HG02970 (cell line): ENCODE results near the gene FHOD3.
"Not testable (repeated sequence)": the region's sequence is repeated elsewhere in the genome, so short reads cannot be mapped to it uniquely, and the experiment has no call there.

Source experiments
- ATAC-seq: cut with Tn5 transposase; IDR thresholded peaks from one replicate; pipeline ENCODE4 v1.9.1; 2021; ENCODE audit warnings: mild to moderate bottlenecking, moderate library complexity, moderate number of reproducible peaks; ENCODE audit not compliant: unreplicated experiment, low FRiP score

Gene FHOD3

DNA sequence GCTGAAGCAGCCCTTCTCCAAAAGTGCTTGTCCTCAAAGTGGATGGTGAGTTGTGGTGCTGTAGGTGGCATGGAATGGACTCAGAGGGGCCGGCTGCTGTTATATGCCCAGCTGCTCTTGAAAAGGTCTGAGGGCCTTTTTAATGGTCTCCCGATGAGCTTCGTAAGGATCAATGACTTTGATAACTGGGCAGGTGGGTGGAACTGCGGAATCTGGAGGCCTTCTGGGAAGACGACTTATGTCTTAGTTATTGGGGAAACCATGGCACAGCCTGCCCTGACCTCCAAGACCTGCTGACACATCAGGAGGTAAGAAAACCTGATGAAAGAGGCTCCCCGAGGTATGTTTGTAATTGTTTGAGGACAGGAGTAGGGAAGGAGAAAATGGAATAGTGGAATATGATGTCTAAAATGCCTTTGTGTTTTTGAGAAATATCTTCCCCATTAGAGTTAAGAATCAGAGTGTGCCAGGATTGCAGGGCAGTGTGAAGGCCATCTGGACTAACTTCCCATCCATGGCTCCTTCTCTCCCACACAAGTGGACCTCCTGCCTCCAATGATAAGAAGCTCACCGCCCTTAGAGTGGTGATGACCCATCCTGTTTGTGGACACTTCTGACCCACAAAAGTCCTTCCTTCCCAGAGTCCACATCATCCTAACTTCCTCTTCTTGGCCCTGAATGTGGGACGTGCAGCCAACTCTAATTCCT is 236.1 kb downstream of the FHOD3 start:
- ATAC-seq: no peak

DNA sequence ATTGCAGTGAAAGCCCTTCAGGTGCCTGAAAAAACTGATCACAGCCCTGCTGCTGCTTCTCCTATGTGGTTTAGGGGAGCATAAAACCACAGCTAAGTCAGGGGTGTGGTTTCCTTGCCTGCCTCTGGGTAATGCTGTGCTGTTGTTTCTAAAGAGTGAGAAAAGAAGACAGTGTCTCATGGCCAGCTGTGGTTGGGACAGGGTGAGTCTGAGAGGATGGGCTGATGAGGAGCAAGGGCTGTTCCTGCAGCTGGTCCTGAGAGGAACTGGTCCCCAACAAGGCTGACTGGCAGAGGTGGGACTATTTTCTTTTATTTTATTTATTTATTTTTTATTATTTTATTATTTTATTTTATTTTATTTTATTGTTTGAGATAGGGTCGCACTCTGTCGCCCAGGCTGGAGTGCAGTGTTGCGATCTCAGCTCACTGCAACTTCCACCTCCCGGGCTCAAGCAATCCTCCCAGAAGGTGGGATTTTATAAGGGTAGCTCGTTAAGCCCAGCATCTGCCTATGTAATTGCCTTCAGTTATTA is 236.7 kb downstream of the FHOD3 start:
- ATAC-seq: no peak

DNA sequence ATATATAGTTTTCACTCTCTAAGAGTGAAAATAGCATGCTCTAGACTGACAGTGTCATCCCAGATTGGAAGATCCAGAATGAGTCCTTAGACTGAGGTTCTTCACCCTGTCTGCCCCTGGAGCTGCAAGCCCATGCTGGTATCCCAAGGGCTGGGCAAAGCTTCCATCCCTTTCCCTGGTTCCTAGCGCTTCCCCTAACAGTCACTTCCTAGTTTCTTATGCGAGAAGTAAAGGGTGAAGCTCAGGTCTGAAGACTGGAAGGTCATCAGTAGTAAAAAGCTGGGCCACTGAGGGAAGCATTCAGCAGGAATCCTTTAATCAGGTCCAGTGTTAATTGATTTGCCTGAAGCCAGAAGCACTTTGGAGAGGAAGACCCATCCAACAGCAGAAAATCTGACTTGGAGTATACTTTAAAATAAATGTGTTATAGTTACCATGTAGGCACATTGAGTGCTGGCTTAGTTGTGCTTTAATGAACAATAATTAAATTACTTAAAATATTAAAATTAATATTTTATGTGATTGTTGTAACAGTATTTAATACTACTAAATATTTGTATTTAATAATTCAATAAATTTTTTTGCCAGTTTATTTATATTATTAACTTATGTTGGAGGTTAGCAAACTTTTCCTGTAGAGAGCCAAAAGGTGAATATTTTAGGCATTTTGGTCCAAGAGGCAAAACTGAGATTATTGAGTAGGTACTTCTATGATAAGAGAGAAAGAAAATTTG is 237.9 kb downstream of the FHOD3 start:
- ATAC-seq: no peak

DNA sequence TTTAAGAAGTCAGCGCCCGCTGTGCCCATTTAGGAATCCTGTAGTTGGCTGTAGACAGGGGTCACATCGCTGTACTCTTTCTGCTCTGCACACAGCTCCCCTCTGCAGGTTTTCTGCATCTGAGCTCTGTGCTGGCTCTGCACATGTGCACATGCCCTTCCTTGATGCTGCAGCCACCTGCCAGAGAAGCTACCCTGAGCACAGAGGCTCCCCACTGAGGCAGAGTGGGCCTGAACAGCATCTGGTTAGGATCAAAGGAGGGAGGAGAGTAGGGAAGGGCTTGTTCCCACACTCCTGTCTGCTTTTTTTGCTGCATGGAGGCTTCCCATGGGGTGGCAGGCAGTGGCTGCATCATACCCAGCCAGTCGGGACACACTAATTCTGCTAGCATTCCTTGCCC is 238.9 kb downstream of the FHOD3 start:
- no peak for ATAC-seq

DNA sequence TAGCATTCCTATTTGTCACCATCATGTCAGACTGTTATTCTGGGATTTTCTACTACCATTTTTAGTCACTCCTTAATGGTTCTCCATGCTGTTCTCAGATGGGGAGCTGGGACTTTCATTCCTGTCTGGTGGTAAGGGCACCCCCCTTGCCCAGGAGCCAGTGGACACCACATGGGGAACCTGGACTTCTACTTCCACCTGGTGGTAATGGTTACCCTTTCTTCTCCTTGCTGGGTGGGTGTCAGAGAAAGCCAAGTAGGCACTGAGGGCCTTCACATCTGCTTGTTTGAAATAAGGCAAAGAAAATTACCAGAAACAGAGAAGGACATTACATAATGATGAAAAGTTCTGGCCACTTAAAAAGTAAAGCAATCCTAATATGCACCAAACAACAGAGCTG is 239.8 kb downstream of the FHOD3 start:
- ATAC-seq: no peak

DNA sequence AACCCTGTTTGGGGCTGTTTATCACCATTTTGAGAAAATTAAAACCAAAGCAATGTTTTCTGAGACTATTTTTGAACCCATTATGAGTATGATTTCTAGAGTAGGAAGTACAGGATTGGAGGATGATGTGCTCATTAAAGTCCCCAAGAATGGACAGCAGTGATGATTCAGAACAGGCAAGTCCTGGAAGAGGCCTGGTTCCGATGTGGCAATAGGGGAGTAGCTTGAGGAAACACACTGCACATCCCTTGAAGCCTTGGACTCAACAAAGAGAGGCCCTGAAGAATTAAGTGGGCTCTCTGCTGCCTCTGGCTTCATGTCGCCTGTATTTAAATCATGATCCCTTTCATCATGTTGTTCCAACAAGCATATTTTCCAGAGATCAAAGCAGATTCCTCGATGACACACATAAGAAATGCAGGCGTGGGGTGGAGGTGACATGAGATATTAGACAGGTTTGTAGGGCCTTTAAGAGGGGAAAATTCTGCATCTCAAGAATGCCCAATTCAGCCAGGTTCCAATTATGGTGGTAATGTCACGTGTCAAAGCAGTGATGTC is 242.2 kb downstream of the FHOD3 start:
- ATAC-seq: no peak

DNA sequence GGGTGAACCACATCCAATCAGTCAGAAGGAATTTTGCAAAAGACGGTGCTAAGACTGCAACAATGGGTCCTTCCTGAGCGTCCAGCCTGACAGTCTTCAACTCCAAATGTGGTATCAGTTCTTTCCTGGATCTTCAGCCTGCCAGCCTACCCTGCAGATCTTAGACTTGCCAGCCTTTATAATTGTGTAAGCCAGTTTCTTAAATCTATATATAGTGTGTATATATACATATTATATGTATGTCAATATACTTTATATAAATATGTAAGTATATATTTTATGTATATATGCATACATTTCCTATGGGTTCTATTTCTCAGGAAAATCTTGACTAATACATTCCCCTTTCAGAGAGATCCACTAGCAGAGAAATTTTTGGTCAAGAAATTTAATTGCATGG is 245.5 kb downstream of the FHOD3 start:
- no peak for ATAC-seq

DNA sequence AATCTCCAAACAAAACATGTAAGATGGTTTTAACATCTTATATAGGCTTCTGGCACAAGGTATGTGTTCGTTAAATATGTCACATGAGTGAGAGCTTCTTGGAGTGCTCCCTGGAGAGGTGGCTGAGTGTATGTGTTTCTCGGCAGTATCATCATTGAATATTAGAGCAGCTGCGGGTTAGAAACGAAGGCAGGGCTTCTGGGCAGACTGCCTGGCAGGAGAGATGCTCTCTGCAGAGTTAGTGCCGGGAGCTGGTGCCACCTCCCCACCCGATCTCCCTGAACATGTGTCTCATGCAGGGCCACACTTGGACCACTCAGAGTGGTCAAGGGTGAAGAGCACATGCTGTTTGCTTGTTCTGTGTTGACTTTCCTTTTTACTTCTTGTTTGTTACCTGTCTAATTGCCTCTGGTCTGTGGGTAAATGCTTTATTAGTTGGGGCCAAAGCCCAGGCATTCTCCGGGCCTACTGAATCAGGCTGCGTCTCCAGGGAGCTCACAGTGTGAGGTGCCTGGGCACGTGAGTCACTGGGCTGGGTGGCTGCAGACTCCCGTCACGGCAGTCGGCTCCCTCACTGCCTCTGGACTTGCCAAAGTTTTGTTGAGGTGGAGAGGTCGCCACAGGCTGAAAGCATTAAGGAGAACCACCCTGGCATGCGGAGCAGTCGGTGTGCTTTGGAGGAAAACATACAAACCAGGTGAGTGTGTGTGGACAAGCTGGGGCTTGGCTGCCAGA is 246.6 kb downstream of the FHOD3 start:
- ATAC-seq: no peak

DNA sequence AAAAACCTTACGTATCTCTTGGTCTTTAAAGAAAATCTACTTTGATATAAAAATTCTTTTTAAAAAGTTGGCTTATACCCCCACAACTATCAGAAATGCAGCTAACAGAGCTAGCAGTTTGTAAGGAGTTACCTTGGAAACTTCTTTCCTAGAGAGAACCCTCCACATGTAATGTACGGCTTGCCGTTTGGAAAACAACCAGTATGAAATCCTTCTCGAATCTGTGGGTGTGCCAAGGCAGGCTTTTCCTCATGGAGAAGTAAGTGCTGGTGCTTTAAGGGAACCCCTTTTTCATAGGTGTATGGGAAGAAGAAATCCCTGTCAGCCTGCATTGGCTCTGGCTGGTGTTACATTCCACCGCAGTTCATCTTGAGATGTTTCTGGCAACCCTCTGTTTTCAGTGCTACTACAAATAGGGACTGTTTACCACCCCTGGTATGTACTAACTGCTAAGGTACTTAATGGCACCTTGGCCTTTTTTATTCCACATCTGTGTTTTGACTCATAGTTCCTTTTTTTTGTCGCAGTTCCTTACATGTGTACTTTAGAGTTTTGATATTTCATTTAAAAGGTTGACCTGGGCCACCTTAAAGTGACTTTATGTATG is 248.4 kb downstream of the FHOD3 start:
- no peak for ATAC-seq

DNA sequence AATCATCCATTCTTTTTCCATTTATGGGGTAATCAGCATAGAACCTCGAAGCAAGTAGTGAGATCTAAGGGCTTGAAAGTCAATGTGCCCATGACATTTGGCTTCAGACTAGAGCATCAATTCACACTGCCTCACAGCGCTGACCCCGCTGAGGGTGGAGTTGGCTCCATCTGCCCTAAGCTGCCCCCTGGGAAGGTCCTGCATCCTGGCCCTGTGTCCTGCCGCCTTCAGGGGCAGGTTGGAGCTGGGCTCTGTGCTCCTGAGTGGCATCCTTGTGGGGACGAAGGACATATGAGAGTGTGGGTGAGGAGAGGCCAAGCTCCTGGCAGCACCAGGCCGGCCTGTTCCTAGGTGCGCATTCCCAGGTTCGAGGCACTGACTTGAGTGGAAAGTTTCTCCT is 249.4 kb downstream of the FHOD3 start:
- ATAC-seq: no peak

DNA sequence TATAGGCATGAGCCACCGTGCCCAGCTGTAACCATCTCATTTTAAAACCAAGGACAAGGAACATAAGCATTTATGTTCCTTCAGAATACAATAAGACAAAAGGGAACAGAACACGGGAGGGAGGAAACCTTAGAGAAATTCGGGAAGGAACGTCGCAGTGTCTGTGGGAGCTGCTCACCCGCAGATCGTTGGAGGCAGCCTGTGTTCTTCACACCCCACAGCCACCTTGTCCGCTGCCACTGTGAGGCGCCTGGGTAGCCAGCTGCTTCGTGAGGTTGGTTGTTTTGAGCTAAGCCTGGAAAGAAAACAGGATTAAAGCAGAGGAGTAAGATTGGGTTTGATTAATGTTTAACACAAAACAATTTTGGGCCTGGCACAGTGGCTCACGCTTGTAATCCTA is 250.0 kb downstream of the FHOD3 start:
- ATAC-seq: no peak

DNA sequence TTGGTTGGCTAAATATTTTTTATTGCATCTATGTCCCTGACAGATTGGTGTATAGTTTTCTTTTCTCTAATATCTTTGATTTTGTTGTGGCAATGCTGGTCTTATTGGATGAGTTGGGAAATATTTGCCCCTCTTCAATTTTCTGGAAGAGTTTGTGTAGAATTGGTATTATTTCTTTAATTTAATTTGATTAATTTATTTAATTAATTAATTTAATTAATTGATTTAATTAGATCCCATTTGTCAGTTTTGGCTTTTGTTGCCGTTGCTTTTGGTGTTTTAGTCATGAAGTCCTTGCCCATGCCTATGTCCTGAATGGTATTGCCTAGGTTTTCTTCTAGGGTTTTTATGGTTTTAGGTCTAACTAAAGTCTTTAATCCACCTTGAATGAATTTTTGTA is 253.8 kb downstream of the FHOD3 start:
- not testable (repeated sequence) for ATAC-seq

DNA sequence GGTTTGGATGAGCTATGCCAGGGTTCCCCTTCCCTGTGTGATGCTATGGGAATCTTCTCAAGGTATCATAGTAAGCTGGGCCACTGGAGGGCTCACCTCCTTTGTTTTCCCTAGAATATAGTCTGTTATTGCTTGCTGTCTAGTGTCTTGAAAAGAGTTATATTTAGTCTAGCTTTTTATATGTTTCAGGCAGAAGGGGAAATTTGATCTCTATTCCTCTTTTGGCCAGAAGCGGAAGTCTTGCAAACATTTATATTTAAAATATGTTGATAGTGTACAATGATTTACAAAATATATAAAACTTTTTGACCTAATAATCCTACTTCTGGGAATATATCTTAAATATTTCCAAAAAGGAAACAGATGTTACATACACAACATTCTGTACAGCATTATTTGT is 260.7 kb downstream of the FHOD3 start:
- no peak for ATAC-seq

DNA sequence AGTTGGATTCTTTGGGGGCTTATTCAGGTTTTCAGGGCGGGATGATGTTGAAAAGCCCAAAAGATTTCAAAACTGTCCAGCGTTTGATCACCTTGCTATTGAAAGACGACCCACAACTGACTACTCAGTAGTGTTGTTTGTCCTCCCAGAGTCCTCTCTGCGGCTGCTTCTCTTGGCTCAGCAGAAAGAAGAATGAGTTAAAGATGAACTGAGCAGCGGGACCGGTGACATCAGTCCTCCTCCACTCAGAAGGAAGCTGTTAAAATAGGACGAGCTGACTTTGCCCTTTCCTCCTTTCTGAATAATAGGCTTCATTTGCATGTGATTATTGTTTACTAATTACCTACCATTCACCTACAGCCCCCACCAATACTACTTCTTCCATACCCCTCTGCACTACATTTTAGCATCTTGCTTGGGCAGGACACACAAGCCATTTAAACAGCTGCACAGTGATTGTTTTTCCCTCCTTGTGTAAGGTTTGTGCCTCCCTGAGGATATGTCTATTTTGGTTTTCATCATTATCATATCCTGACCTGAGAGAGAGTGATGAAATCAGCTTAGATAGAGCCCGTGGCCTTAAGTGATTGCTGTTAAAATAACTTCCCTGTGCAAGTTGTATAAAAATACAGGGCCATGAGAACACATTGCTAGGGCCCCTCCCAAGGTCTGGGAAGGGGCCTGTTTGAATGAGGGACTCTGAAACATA is 261.8 kb downstream of the FHOD3 start:
- ATAC-seq: no peak

DNA sequence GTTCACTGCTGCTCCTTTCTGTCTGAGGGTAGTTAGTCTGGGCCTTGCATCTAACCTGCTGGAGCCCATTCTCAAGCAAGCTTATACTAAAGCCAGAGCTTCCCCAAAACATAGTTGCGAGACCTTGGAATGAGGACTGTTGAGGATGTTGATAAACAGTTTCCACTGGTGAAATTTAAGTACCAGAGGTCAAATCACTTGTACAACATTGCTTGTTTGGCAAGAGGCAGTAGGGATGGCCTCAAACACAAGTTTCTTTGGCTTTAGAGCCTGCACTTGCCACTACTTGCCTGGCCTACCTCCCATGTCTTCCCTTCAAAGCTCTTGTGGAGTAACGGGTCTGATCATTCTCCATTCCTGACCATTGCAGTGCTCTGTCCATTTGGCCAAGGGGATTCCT is 262.7 kb downstream of the FHOD3 start:
- ATAC-seq: no peak

DNA sequence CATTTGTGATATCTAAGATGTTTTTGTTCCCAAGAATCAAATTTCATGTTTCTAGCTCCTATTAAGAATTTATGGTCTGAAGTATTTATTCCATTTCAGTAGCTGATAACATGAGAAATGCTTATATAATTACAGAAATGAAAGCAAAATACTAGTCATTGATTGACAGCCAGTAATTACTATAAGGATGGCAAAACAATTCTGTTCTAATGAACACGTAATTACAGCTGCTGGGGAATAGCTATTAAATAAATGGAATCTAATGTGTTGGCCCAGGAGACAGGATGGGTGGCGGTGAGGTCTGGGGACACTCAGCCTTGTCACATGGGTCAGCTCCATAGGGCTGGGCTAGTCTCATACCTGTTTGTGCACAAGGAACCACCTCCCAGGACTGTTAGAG is 263.5 kb downstream of the FHOD3 start:
- ATAC-seq: no peak

DNA sequence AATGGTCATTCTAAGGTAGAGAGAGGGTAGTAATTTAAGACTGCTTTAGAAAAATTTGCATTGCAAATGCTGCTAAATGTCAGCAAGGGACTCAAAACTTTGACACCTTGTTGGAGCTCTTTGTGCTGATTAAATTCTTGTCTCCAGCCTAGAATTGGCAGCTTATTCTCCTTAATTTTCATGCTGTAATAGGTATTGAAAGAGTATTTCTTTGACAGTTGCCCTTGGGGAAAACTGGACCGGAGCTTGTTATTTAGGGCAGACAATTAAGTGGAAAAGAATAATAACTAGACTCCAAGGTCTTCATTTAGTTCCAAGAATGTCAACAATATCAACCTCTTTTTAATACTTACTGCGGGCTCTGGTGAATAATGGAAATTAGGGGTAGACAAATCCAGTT is 267.3 kb downstream of the FHOD3 start:
- no peak for ATAC-seq

DNA sequence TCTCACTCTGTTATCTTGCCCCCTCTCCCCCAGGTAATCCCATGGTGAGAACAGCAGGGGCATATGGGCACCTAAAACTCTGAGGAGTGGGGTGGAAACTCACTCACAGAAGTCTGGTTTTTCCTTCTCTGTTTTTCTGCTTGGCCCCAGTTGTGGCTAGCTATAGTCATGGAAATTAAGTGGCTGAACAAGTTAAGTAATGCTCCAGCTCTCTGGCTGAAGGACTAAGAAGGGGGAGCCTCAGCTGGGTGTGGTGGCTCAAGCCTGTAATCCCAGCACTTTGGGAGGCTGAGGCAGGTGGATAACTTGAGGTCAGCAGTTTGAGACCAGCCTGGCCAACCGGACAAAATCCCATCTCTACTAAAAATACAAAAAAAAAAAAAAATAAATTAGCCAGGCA is 270.3 kb downstream of the FHOD3 start:
- no peak for ATAC-seq

DNA sequence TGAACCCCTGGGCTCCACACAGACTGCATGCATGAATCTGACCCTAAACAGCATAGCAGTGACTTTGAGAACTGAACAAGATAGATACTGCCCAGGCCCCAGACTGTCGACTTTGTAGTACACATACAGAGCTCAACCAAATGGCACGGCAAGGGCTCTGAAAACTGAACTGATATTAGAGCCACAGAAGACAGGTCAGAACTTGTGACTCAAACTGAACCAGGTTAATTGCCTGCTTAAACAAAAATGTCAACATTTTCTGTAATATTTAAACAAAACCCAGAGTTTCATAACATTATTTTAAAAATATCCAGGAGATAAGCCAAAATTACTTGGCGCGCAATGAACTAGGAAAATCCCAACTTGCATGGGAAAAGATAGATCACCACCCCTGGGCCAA is 271.0 kb downstream of the FHOD3 start:
- no peak for ATAC-seq
